8988T (cell line): ENCODE data around the gene CLTCL1.

Experiments used
- DNase-seq: peaks from one replicate; pipeline ENCODE4 v3.0.0; 2011

Gene CLTCL1

GRCh38 chr22:19147195-19147780 is 144.2 kb downstream of the CLTCL1 start:
- no peak for DNase-seq

DNA sequence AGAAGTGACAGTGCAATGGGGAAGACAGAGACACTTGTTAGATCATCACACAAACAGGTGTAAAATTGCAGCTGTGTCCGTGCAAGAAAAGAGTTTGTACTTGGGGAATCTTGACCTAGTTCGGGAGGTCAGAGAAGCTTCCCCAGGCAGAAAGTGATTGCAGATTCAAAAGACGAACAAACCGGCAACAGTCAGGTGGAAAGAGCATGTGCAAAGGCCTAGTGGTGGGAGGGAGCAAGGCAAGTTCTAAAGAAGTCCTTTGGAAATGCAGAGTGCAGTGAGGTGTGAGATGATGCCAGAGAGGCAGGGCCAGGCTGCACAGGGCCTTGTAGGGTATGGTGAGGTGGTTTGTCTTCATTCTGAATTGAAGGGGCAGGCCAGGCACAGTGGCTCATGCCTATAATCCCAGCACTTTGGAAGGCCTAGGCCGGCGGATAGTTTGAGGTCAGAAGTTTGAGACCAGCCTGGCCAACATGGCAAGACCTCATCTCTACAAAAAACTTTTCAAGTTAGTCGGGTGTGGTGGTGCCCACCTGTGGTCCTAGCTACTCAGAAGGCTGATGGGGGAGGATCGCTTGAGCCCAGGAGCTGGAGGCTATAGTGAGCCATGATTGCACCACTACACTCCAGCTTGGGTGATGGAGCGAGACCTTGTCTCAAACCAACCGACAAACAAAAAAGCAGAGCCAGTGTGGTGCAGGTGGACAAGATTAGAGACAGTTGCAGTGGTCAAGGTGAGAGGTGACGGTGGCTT is 145.1 kb downstream of the CLTCL1 start:
- DNase-seq: no peak

DNA sequence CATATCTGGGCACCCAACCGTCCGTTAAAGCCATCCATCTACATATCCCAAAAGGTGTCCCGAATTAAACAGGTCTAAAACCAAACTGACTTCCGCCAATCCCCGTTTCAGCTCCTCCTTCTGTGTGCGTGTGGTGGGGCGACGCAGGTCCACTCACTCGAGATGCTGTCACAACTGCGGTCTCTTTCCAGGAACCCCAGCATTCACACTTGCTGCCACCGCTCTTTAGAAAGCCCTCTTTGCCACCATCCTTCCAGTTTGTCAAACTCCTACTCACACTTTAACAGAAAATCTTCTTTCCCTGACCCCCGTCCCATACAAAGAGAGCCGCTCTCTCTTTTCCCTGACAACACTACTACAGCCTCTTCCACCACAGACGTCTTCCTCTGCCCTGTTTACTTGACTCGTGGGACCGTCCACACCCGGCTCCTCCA is 147.5 kb downstream of the CLTCL1 start:
- DNase-seq: no peak

DNA sequence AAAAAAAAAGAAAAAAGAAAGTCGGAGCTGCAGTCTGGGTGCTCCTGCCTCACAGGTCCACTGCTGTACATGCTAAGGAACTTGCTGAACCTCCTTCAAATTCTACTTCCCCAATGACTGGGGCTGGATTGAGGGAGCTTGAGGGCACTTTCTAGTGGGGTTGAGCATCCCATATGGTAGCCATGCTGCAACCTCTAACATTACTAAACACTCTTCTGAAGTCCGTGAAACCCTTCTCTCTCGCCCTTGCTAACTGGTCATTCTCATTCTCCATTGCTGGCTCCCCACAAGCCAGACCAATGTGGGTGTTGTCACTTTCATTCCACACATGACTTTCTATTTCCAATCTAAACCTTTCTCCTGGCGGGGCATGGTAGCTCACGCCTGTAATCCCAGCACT is 148.3 kb downstream of the CLTCL1 start:
- no peak for DNase-seq

- DNase-seq: no peak
Observed at GRCh38 chr22:19142394-19142793, 149.1 kb downstream of the CLTCL1 start.

GRCh38 chr22:19139974-19140373 is 151.5 kb downstream of the CLTCL1 start:
- no peak for DNase-seq

DNA sequence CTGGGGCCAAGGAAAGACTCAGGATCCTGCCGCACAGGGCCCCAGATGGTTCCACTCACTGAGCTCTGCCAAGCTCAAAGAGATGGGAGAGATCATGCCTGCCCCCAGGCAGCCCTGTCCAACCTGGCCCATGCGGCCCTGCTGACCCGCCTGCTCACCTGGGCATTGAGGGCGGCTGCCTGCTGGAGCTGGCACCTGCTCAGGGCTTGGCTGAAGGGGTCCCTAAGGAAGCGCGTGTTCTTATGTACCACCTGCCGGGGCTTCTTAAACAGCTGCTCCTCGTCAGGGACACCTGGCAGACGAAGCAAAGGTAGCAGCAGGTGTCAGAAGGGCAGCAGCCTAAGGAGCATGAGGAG is 152.5 kb downstream of the CLTCL1 start:
- DNase-seq: no peak

GRCh38 chr22:19138217-19139000 is 153.1 kb downstream of the CLTCL1 start:
- DNase-seq: no peak

- DNase-seq: no peak
Observed at GRCh38 chr22:19137384-19138216, 153.9 kb downstream of the CLTCL1 start.

DNA sequence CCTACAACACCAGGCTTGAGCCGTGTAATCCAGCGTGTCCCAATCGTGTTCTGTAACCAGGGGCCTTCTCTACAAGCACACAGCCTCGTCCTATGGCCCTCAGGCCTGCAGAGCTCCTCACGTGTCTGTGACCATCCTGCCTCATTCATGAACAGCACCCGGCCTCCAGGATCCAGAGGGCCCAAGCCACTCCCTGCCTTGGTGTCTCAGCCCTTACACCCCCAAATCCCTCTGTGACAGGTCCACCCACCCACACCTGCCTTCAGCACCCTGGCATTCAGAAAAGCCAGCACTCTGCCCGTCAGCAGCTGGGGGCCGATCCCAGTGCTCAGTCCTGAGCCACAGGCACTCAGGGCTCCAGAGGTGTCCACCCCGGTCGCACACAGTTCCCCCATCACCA is 154.6 kb downstream of the CLTCL1 start:
- DNase-seq: no peak

DNA sequence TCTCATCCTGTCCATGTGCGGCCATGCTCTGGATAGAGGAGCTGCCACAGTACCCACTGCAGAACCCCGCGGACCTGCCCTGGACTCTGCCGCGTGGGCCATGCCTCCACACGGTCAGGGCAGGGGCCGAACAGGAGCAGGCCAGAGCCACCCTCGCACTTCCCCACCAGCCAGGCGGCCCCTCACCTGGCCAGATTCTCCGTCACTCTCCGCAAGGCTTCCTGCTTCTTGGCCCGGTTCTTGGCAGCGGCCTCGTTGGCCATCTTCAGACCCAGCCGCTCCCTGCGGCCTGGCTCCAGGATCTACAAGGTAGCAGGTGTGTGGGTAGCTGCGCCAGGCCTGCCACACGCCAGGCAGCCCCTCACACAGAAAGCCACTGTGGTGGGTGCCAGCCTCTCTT is 156.6 kb downstream of the CLTCL1 start:
- no peak for DNase-seq

DNA sequence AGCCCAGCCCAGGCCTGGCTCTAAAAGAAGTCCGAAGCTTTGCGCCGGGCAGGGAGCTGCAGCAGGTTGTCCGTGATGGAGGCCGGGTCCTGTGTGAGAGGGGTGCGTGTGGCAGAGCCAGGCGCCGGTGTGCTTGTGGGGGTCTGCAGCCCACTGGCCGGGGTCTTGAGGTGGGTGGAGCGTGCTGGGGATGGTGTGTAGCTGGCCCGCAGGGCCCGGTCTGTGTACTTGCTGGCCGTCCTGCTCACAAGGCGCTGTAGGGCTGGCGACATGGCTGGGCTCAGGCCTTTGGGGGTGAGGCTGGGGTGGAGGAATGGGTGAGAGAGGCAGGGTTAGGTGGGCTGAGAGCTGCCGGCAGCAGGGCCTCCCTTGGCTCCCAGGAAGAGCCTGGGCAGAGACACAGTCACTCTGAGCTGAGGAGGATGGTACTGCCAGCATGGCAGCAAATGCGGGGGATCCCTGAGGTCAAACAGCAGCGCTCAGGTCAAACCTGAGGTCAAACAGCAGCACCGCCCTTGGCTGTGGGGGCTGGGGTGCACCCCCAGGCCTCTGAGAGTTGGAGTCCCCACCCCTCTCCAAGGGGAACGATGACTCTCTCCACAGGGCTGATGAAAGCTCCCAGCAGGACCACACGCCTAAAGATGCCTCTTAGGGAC is 157.2 kb downstream of the CLTCL1 start:
- no peak for DNase-seq

GRCh38 chr22:19133561-19133960 is 158.0 kb downstream of the CLTCL1 start:
- DNase-seq: no peak

DNA sequence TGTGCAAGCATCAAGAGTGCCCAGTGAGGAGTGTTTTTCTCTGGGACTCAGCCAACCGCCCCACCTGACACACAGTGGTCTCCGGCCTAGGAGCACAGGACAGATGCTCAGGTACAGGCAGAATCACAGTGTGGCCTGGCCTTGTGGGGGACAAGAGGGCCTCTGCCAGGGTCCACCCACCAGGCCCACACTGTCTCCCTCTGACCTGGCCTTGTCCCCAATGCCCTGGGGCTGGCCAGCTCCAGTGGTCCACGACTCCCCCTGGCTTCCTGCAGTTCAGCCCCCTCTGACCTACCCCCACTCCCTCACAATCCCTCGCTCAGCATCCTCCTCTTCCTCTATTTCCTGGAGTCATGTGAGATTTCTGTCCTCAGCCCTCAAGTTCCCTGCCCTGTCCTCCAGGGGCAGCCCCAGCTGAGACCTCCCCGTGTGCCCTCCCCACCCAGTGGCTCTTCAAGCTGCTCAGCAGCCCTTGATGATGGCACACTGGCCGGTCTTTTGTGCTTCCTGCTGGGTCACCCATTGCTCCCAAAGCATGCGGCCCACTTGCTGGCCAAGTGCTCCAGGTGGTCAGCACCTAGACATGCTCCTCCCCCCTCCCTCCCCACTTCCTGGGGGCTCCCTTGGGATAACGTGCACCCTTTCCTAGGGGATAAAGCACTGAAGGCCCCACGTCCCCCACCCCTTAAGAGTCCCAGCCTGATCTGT is 158.7 kb downstream of the CLTCL1 start:
- no peak for DNase-seq

- DNase-seq: no peak
Observed at GRCh38 chr22:19132153-19132552, 159.4 kb downstream of the CLTCL1 start.

GRCh38 chr22:19131685-19132015 is 159.9 kb downstream of the CLTCL1 start:
- no peak for DNase-seq

GRCh38 chr22:19130959-19131684 is 160.4 kb downstream of the CLTCL1 start, which contains the start of gene TSSK2:
TSS of gene TSSK2 (plus strand) at chr22:19131308. CDS start at chr22:19131400, 92 bp downstream.
- DNase-seq: no peak

DNA sequence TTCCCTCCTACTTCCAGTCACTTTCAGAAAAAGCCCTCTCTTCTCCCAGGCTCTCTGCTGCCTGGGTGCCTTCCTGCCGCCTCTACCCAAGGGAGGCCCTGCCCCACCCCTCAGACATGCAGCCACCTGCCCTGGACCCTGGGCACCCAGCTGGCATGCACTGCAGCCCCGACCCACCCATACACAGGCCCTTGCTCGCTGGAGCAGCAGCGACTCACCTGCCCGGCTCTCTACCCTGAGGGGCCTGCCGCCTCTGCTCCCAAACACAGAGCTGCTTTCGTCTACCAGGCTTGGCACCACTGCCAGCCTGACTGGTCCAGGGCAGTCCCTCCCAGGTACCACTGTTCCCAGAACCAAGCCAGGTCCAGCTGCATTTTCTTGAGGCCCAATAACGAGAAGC is 161.6 kb downstream of the CLTCL1 start:
- DNase-seq: no peak
